Tibial artery (tissue), 4 donors: ENCODE measurements around the gene TMEM208.

Source experiments
- DNase-seq, 2 donors: peaks; one replicate each; pipeline ENCODE4 v3.0.0-alpha.2; 2019
- H3K27ac ChIP-seq, 2 donors: fragments of 200-600 bp; sonication (generic) in 1 of 2; 1 replicate in 1 of 2; 2 replicates in 1 of 2; pipeline ENCODE4 v1.5.1; 2018 to 2019; ENCODE audit warnings: mild to moderate bottlenecking in 1 of 2
- H3K27me3 ChIP-seq, 2 donors: fragments of 200-600 bp; sonication (generic) in 1 of 2; one replicate each; pipeline versions ENCODE4 v1.5.1 to v1.6.0; 2016 to 2019
- H3K36me3 ChIP-seq, 3 donors: fragments of 200-600 bp; sonication (generic) in 2 of 3; one replicate each; pipeline ENCODE4 v1.5.1; 2016 to 2019; ENCODE audit warnings: mild to moderate bottlenecking in 2 of 3
- H3K4me1 ChIP-seq, 4 donors: fragments of 200-600 bp; sonication (generic) in 2 of 4; 1 replicate in 3 of 4; 2 replicates in 1 of 4; pipeline ENCODE4 v1.5.1; 2016 to 2019
- H3K4me3 ChIP-seq, 2 donors: fragments of 200-600 bp; sonication (generic) in 1 of 2; 1 replicate in 1 of 2; 2 replicates in 1 of 2; pipeline ENCODE4 v1.5.1; 2018 to 2019; ENCODE audit warnings: mild to moderate bottlenecking in 2 of 2
- H3K9me3 ChIP-seq, 3 donors: fragments of 200-600 bp; sonication (generic) in 1 of 3; one replicate each; pipeline ENCODE4 v1.5.1; 2016 to 2019
- intact Hi-C: fragments of 100-400 bp; cut with DNase I; formaldehyde crosslinking; loops from one replicate; pipeline ENCODE4 v1.15.0; 2023; ENCODE audit warnings: low total_unique reads
- TF ChIP-seq, protein P1 (sequence below), 2 experiments: fragments of 200-600 bp in 1 of 2; fragments of 450-650 bp in 1 of 2; IDR thresholded peaks; one replicate each; pipeline ENCODE4 v1.5.1; 2017 to 2019; ENCODE audit warnings: antibody characterized with exemption in 2 of 2, mild to moderate bottlenecking in 1 of 2, moderate library complexity in 1 of 2

The TMEM208 gene

DNA sequence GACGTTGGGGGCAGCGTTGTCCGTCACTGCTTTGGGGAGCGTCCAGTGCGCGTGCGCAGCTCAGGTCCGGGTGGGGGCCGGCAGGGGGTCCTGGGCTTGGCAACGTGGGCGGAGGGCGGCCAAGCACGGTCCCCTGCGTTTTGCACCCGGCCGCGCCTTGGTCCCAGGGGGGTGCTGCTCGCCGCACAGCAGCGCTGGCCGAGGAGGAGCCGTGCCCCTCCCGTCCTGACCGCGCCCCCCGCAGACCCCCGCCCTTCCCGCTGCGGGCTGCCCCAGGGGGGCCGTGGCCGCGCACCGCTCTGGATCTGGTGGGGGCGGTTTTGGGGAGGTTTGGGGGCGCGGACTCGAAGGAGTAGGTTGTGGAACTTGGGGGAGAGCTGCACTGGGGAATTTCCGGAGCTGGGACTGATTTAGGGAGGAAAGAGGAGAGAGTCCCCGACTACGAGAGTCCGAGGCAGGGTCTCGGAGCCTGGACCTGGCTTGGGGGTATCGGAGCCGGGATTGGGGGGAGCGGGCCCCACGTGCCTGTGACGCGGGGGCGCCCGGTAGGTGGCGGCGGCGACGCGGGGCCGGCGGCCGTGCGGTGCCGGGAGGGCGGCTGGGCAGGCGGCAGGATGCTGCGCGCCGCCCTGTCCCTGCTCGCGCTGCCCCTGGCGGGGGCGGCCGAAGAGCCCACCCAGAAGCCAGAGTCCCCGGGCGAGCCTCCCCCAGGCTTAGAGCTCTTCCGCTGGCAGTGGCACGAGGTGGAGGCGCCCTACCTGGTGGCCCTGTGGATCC is 21.7 kb downstream of the TMEM208 start, which contains the start of gene SLC9A5:
TSS of gene SLC9A5 (plus strand) at position 579 of the 777 bp plus-strand sequence. CDS start at position 615, 36 bp downstream.
- Histone ChIP-seq H3K27ac (peak within 1 kb of the TSS; percentile 6 to 83), H3K4me1 (peaks cover 0 to 56% (median 46%) of the 10 kb centered on the region in 4 donors), H3K4me3 (peak within 1 kb of the TSS; percentile 70 to 74), H3K36me3 (no peaks in the 10 kb centered on the region), H3K9me3 (no peaks in the 10 kb centered on the region), H3K27me3 (peaks cover 0 to 39% of the 10 kb centered on the region in 2 donors)
- peak in 1 of 2 donors; percentile 21 for DNase-seq
- intact Hi-C loops = no loop called here
- TF ChIP-seq, protein P1, sequence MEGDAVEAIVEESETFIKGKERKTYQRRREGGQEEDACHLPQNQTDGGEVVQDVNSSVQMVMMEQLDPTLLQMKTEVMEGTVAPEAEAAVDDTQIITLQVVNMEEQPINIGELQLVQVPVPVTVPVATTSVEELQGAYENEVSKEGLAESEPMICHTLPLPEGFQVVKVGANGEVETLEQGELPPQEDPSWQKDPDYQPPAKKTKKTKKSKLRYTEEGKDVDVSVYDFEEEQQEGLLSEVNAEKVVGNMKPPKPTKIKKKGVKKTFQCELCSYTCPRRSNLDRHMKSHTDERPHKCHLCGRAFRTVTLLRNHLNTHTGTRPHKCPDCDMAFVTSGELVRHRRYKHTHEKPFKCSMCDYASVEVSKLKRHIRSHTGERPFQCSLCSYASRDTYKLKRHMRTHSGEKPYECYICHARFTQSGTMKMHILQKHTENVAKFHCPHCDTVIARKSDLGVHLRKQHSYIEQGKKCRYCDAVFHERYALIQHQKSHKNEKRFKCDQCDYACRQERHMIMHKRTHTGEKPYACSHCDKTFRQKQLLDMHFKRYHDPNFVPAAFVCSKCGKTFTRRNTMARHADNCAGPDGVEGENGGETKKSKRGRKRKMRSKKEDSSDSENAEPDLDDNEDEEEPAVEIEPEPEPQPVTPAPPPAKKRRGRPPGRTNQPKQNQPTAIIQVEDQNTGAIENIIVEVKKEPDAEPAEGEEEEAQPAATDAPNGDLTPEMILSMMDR (IDR thresholded peaks at IDR 0.05) = peak in 1 of 2 experiments; percentile 25

DNA sequence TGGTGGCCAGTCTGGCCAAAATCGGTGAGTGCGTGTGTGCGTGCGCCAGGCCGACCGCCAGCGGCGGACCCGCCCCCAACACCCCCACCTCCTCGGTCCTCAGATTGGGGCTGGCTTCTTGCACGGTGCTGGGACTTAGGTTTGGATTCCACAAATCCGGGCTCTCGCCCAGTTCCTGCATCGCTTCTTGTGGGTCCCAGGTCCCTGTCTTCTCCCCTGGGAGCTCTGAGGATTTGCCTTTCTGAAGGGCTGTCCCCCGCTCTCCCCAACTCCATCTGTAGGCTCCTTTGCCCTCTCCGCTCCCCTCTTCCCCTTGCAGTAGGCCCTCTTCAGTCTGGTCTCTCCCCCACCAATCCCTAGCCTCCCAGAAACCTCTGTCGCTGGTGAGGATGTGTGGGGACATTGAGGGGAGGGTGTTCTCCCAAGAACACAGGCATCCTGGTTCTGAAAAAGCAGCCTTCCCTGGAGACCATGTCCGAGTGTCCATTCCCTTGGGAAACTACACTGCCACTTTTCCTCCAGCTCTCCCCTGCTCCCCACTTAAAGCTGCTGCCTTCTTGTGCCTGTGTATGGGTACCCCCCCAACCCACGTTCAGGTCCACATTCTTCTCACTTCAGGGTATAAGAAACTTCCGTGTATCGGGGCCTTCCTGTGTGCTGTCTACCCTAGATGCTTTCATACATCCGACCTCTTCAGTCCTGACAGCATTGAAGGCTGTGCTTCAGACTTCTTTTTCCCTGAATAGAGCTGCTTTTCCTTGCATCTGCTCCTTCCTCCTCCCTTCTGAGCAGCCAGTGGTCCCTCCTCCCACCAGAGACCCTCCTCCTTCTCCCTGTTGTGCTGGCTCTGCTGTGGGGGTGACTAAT is 22.5 kb downstream of the TMEM208 start:
- intact Hi-C loops = no loop called here
- H3K4me1 ChIP-seq = peaks cover 0 to 48% (median 40%) of the 10 kb centered on the region in 4 donors

DNA sequence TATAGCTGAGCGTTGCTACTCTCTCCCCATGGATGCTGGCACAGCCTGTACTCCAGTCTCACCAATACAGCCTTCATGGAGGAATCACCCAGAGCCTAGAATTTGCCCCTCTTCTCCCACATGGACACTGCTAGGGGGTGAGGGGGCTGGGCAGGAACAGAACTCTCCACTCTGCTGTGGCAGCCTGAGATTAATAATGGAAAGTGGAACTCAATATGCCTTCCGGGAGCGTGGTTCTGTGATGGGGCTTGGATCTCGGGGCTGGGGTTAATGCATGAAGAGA is 23.1 kb downstream of the TMEM208 start:
- TF ChIP-seq, protein P1 (IDR thresholded peaks at IDR 0.05) = no peak
- Histone ChIP-seq H3K27me3 (peaks cover 0 to 46% of the 10 kb centered on the region in 2 donors), H3K4me3 (no peak overlapping the region), H3K4me1 (peaks cover 0 to 42% (median 34%) of the 10 kb centered on the region in 4 donors), H3K27ac (no peak overlapping the region), H3K36me3 (no peaks in the 10 kb centered on the region), H3K9me3 (no peaks in the 10 kb centered on the region)
- peak in 1 of 2 donors; percentile 10 for DNase-seq
- intact Hi-C loops = no loop called here

More for the DNA sequence above, 22.5 kb downstream of the TMEM208 start:
- Histone ChIP-seq H3K27ac (peak overlapping the region in 1 of 2 donors; percentile 6), H3K4me3 (peak overlapping the region; percentile 39 to 70), H3K9me3 (no peaks in the 10 kb centered on the region), H3K36me3 (no peaks in the 10 kb centered on the region), H3K27me3 (peaks cover 0 to 41% of the 10 kb centered on the region in 2 donors)
- DNase-seq = peak in 1 of 2 donors; percentile 17
- TF ChIP-seq, protein P1 (IDR thresholded peaks at IDR 0.05) = no peak

DNA sequence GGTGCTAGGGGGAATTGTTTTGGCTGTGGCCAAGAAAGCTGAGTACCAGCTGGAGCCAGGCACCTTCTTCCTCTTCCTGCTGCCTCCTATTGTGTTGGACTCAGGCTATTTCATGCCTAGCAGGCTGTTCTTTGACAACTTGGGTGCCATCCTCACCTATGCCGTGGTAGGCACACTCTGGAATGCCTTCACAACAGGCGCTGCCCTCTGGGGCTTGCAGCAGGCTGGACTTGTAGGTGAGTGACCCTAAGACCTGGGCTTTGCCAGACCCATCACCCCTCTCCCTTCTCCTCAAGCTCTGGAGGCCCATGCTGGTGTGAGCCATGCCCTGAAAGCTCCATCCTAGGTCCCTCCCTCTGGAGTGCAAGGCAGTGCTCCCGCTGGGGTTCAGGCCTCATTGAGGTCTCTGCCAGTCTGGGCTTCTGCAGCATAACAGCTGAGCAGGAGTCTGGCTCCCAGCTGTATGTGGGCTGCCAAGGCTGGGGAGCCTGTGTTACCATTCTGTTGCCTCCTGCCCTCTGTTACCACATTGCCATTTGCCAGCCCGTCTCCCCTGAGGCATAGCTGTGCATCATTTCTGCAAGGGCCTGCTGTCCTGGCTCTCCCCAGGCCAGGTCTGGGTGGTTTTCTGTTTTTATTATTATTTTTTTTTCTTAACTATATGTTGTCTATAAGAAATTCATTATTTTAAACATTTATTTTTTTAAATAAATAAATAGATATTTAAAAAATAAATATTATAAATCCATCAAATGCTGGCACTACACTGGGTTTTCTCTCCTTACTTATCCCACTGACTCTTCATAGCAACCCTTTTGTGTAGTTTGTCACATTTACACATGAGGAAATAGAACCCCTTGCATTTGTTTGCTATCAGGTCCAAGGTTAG is 25.9 kb downstream of the TMEM208 start:
- H3K4me3 ChIP-seq = no peak overlapping the region
- peak in 1 of 2 donors; percentile 11 for DNase-seq
- TF ChIP-seq, protein P1 (IDR thresholded peaks at IDR 0.05) = no peak
- no peak overlapping the region for H3K27ac ChIP-seq
- intact Hi-C loops = no loop called here
- H3K27me3 ChIP-seq = peaks cover 0 to 65% of the 10 kb centered on the region in 2 donors
- H3K9me3 ChIP-seq = no peaks in the 10 kb centered on the region
- peaks cover 0 to 22% (median 16%) of the 10 kb centered on the region in 4 donors for H3K4me1 ChIP-seq
- H3K36me3 ChIP-seq = no peaks in the 10 kb centered on the region
